Measurements from ENCODE around the gene LRRC75A. TPM values are rescaled to one million over a fixed set of nuclear protein-coding genes. Genes with fewer than 3 reads are reported as not detected.
A peak's percentile ranks its signal among the peaks of the same experiment; 100 is the strongest.
"Not testable (repeated sequence)": the region's sequence is repeated elsewhere in the genome, so short reads cannot be mapped to it uniquely, and the experiment has no call there.

LRRC75A gene
- total RNA-seq, 1 donor from 2014 or later, result 1.7 TPM

- H3K4me1 ChIP-seq, result no peaks in the 10 kb centered on the region
- no peak for DNase-seq (ENCODE audit: extremely low spot score in 2 of 2)
- intact Hi-C loops (cut with DNase I), result no loop called here
- no peaks in the 10 kb centered on the region for H3K9me3 ChIP-seq
- no peaks in the 10 kb centered on the region for H3K36me3 ChIP-seq
- TF ChIP-seq, protein P1, sequence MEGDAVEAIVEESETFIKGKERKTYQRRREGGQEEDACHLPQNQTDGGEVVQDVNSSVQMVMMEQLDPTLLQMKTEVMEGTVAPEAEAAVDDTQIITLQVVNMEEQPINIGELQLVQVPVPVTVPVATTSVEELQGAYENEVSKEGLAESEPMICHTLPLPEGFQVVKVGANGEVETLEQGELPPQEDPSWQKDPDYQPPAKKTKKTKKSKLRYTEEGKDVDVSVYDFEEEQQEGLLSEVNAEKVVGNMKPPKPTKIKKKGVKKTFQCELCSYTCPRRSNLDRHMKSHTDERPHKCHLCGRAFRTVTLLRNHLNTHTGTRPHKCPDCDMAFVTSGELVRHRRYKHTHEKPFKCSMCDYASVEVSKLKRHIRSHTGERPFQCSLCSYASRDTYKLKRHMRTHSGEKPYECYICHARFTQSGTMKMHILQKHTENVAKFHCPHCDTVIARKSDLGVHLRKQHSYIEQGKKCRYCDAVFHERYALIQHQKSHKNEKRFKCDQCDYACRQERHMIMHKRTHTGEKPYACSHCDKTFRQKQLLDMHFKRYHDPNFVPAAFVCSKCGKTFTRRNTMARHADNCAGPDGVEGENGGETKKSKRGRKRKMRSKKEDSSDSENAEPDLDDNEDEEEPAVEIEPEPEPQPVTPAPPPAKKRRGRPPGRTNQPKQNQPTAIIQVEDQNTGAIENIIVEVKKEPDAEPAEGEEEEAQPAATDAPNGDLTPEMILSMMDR (IDR thresholded peaks at IDR 0.05), result no peak
- TF ChIP-seq POLR2A (IDR thresholded peaks at IDR 0.05) (no peak), POLR2AphosphoS5 (IDR thresholded peaks at IDR 0.05; ENCODE audit: insufficient read depth in 1 of 2, low read depth in 1 of 2) (no peak)
- no peak overlapping the region for H3K27ac ChIP-seq
- no peaks in the 10 kb centered on the region for H3K27me3 ChIP-seq
- no peak overlapping the region for H3K4me3 ChIP-seq
These were observed 35.3 kb upstream of the LRRC75A start for GRCh38 chr17:16527298-16527697.

DNA sequence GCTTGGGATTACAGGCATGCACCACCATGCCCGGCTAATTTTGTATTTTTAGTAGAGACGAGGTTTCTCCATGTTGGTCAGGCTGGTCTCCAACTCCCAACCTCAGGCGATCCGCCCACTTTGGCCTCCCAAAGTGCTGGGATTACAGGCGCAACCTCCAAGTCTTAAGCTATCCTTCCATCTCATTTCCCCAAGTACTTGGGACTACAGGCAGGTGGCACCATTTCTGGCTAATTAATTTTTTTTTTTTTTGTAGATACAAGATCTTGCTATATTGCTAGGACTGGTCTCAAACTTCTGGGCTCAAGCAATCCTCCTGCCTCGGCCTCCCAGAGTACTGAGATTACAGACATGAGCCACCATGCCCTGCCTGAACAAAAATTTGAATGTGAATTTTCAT, 33.6 kb upstream of the LRRC75A start:
- H3K36me3 ChIP-seq; DNase-seq (ENCODE audit: extremely low spot score in 2 of 2); intact Hi-C loops (cut with DNase I); H3K4me3 ChIP-seq; H3K27ac ChIP-seq; H3K9me3 ChIP-seq; H3K4me1 ChIP-seq; H3K27me3 ChIP-seq: not testable (repeated sequence)

- peak overlapping the region; percentile 12 for H3K27ac ChIP-seq
- no peaks in the 10 kb centered on the region for H3K27me3 ChIP-seq
- no peak overlapping the region for H3K4me3 ChIP-seq
- DNase-seq (ENCODE audit: extremely low spot score in 2 of 2), result no peak
- H3K4me1 ChIP-seq, result no peaks in the 10 kb centered on the region
- H3K36me3 ChIP-seq, result no peaks in the 10 kb centered on the region
- TF ChIP-seq, protein P1 (IDR thresholded peaks at IDR 0.05), result peak; percentile 92 to 97 (median 95)
- TF ChIP-seq POLR2AphosphoS5 (IDR thresholded peaks at IDR 0.05; ENCODE audit: insufficient read depth in 1 of 2, low read depth in 1 of 2), result peak in 1 of 2 donors; percentile 36
- no peak for TF ChIP-seq POLR2A (IDR thresholded peaks at IDR 0.05)
- intact Hi-C loops (cut with DNase I), result loop anchor here (2.0 kb wide), 1 partner anchor 66 kb away; no protein-coding TSS in a partner anchor
- no peaks in the 10 kb centered on the region for H3K9me3 ChIP-seq
These were observed 29.2 kb upstream of the LRRC75A start for GRCh38 chr17:16521070-16521727.

- Histone ChIP-seq H3K9me3 (no peaks in the 10 kb centered on the region), H3K27me3 (no peaks in the 10 kb centered on the region), H3K36me3 (no peaks in the 10 kb centered on the region), H3K27ac (no peak overlapping the region), H3K4me3 (no peak overlapping the region), H3K4me1 (no peaks in the 10 kb centered on the region)
- no peak for TF ChIP-seq POLR2AphosphoS5 (IDR thresholded peaks at IDR 0.05; ENCODE audit: insufficient read depth in 1 of 2, low read depth in 1 of 2)
- no peak for TF ChIP-seq POLR2A (IDR thresholded peaks at IDR 0.05)
- TF ChIP-seq, protein P1 (IDR thresholded peaks at IDR 0.05), result no peak
- intact Hi-C loops (cut with DNase I), result no loop called here
- no peak for DNase-seq (ENCODE audit: extremely low spot score in 2 of 2)
These were observed 27.0 kb upstream of the LRRC75A start for GRCh38 chr17:16519021-16519420.

- H3K27ac ChIP-seq, result no peak overlapping the region
- H3K36me3 ChIP-seq, result no peaks in the 10 kb centered on the region
- no peak for TF ChIP-seq POLR2A (IDR thresholded peaks at IDR 0.05)
- TF ChIP-seq, protein P1 (IDR thresholded peaks at IDR 0.05), result no peak
- TF ChIP-seq POLR2AphosphoS5 (IDR thresholded peaks at IDR 0.05; ENCODE audit: insufficient read depth in 1 of 2, low read depth in 1 of 2), result no peak
- H3K27me3 ChIP-seq, result no peaks in the 10 kb centered on the region
- intact Hi-C loops (cut with DNase I), result no loop called here
- no peak for DNase-seq (ENCODE audit: extremely low spot score in 2 of 2)
- no peaks in the 10 kb centered on the region for H3K9me3 ChIP-seq
- no peak overlapping the region for H3K4me3 ChIP-seq
- no peaks in the 10 kb centered on the region for H3K4me1 ChIP-seq
These were observed 25.5 kb upstream of the LRRC75A start for GRCh38 chr17:16517477-16517876.

Measured in vagina (tissue), 2 donors.